ENCODE measurements around the gene HOPX.

HOPX gene

DNA sequence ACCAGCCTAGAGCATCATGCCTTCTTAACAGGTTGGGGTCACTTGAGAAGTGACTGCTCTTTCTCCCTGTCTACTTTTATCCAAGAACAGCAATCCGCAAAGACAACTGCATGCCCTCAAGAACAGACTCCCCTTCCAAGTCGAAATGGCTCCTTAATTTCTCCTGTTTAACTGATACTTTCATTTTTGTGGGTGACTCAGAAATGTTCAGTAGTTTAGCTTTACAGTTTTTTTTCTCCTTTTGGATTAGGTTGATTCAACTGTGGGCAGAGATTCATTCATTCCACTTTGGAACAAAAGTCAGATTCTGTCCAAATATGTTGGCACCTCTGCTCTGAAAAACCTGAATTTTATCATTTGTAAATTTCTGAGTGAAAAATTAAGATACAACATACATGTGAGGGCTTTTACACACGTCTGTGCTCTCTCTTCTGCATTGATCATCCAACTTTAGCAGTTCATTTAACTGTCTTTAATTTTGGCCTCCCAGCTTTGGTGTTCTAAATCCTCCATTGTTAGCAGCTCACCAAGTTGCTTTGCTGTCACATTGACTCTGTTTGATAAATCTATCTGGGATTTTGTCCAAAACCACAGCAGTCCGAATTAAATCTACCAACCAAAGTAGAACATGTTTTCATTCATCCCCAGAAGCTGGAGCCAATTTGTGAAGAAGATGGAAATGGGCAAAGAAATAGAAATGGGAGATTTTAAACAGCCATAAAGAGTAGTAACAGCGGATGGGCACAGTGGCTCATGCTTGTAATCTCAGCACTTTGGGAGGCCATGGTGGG, 50.0 kb downstream of the HOPX start:
- no peak overlapping the region for H3K27ac ChIP-seq
- no peaks in the 10 kb centered on the region for H3K4me1 ChIP-seq (ENCODE audit: control insufficient read depth in 1 of 2, insufficient read depth in 1 of 2, low read depth in 1 of 2, low read length in 1 of 2)
- H3K4me3 ChIP-seq (ENCODE audit: low read depth in 1 of 2, low read length in 1 of 2), result no peak overlapping the region

DNA sequence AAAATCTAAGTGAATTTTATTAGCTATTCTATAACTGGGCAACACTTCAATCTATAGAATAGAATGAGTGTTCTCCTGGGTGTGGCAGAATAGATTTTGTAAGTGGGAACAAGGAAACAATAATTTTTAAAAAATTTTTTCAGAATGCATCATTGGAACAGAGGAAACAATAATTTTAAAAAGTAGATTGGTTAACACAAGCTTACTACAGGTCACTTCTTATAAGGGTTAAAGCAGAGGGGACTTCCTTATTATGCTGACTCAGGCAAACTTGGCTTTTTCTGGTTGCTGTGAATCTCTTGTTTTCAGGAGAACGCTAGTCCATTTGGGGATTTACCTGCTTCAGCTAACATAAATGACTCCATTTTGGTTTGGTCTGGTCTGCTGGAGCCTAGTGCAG, 52.5 kb downstream of the HOPX start:
- no peak overlapping the region for H3K27ac ChIP-seq
- no peaks in the 10 kb centered on the region for H3K36me3 ChIP-seq
- H3K4me3 ChIP-seq (ENCODE audit: low read depth in 1 of 2, low read length in 1 of 2), result no peak overlapping the region
- no peaks in the 10 kb centered on the region for H3K9me3 ChIP-seq
- TF ChIP-seq, protein P1, sequence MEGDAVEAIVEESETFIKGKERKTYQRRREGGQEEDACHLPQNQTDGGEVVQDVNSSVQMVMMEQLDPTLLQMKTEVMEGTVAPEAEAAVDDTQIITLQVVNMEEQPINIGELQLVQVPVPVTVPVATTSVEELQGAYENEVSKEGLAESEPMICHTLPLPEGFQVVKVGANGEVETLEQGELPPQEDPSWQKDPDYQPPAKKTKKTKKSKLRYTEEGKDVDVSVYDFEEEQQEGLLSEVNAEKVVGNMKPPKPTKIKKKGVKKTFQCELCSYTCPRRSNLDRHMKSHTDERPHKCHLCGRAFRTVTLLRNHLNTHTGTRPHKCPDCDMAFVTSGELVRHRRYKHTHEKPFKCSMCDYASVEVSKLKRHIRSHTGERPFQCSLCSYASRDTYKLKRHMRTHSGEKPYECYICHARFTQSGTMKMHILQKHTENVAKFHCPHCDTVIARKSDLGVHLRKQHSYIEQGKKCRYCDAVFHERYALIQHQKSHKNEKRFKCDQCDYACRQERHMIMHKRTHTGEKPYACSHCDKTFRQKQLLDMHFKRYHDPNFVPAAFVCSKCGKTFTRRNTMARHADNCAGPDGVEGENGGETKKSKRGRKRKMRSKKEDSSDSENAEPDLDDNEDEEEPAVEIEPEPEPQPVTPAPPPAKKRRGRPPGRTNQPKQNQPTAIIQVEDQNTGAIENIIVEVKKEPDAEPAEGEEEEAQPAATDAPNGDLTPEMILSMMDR (IDR thresholded peaks at IDR 0.05), result no peak
- no peaks in the 10 kb centered on the region for H3K27me3 ChIP-seq
- H3K4me1 ChIP-seq (ENCODE audit: control insufficient read depth in 1 of 2, insufficient read depth in 1 of 2, low read depth in 1 of 2, low read length in 1 of 2), result no peaks in the 10 kb centered on the region

More for the DNA sequence above, 50.0 kb downstream of the HOPX start:
- H3K9me3 ChIP-seq, result no peaks in the 10 kb centered on the region
- H3K27me3 ChIP-seq, result no peaks in the 10 kb centered on the region
- TF ChIP-seq, protein P1 (IDR thresholded peaks at IDR 0.05), result no peak
- no peaks in the 10 kb centered on the region for H3K36me3 ChIP-seq

DNA sequence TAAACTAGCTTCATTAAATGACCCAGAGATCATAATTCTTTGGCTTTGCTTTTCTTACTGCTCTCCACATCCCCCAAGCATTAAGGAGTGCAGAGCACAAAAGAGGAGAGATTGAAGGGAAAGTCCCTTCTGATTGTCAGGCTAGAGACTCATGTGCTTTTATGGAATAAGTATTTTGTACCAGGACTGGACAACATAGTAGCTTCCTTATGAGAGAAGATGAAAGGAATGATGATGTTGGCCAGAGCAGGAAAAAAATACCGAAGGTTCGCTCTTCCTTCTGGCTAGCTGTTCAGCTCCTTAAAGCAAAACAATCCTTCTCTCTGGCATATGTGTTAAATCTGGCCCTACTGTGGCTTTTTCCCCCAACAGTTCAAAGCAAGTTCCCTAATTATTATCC, 53.1 kb downstream of the HOPX start:
- Histone ChIP-seq H3K4me1 (ENCODE audit: control insufficient read depth in 1 of 2, insufficient read depth in 1 of 2, low read depth in 1 of 2, low read length in 1 of 2) (no peaks in the 10 kb centered on the region), H3K9me3 (no peaks in the 10 kb centered on the region), H3K27me3 (no peaks in the 10 kb centered on the region), H3K4me3 (ENCODE audit: low read depth in 1 of 2, low read length in 1 of 2) (no peak overlapping the region), H3K27ac (no peak overlapping the region), H3K36me3 (no peaks in the 10 kb centered on the region)
- TF ChIP-seq, protein P1 (IDR thresholded peaks at IDR 0.05), result no peak

DNA sequence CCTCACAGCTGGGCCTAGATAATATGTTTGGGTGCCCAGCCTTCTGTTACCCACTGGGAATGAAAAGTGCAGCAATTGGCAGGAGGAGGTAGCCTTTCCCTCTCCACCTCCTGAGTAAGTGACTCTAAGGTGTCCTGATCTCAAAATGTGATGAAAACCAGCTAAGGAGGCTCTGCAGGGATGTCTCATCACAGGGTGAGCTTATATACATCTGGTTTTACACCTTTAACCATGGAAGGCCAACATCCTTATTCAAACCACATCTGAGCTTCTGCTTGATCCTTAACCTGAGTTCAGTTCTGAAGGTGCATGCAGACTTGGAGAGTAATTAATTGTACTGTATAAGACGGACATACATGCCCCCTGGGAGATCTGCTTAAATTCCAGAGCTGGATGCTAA, 53.7 kb downstream of the HOPX start:
- Histone ChIP-seq H3K27ac (no peak overlapping the region), H3K36me3 (no peaks in the 10 kb centered on the region), H3K4me1 (ENCODE audit: control insufficient read depth in 1 of 2, insufficient read depth in 1 of 2, low read depth in 1 of 2, low read length in 1 of 2) (no peaks in the 10 kb centered on the region), H3K4me3 (ENCODE audit: low read depth in 1 of 2, low read length in 1 of 2) (no peak overlapping the region), H3K27me3 (no peaks in the 10 kb centered on the region), H3K9me3 (no peaks in the 10 kb centered on the region)
- TF ChIP-seq, protein P1 (IDR thresholded peaks at IDR 0.05), result no peak

DNA sequence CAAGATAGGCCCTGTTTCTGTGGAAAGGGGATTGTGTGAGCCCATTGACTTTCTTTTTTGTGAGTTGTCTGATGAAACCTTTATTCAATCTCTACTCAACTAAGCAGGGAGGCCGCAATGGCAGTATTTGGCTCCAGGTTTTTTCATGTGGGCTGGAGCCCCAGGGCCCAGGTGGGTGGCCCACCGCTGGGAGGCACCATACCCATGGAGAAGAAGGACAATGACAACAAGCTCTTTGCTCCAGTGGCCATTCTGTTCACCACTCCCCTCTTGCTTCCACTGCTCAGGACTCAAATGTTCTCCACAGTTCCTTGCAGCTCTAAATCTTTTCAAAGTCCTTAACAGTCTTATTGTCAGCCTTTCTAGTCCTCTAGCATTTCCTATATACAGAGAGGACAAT, 54.1 kb downstream of the HOPX start:
- Histone ChIP-seq H3K4me3 (ENCODE audit: low read depth in 1 of 2, low read length in 1 of 2) (no peak overlapping the region), H3K4me1 (ENCODE audit: control insufficient read depth in 1 of 2, insufficient read depth in 1 of 2, low read depth in 1 of 2, low read length in 1 of 2) (no peaks in the 10 kb centered on the region)

More for the DNA sequence above, 54.1 kb downstream of the HOPX start:
- Histone ChIP-seq H3K27ac (no peak overlapping the region), H3K9me3 (no peaks in the 10 kb centered on the region), H3K36me3 (no peaks in the 10 kb centered on the region), H3K27me3 (no peaks in the 10 kb centered on the region)
- TF ChIP-seq, protein P1 (IDR thresholded peaks at IDR 0.05), result no peak
